ENCODE data around the gene TMEM132D.

DNA sequence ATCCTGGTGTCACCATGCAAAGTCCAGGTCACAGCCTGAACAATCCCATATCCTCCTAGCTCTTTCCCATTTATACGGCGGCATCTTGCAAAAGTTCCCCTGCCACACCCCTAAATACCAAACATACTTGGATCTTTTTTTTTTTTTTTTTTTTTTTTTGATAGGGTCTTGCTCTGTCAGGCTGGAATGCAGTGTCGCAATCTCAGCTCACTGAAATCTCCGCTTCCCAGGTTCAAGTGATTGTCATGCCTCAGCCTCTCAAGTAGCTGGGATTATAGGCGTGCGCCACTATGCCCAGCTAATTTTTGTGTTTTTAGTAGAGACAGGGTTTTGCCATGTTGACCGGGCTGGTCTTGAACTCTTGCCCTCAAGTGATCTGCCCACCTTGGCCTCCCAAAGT, 599.3 kb downstream of the TMEM132D start:
- TF ChIP-seq GATA1 (IDR thresholded peaks at IDR 0.05; ENCODE audit: low read depth, low read length) = no peak
- TF ChIP-seq POLR2A (IDR thresholded peaks at IDR 0.05; ENCODE audit: low read length) = no peak

Measured in erythroblast (primary cell).